ENCODE data around the gene LRRC4C.

Gene LRRC4C

DNA sequence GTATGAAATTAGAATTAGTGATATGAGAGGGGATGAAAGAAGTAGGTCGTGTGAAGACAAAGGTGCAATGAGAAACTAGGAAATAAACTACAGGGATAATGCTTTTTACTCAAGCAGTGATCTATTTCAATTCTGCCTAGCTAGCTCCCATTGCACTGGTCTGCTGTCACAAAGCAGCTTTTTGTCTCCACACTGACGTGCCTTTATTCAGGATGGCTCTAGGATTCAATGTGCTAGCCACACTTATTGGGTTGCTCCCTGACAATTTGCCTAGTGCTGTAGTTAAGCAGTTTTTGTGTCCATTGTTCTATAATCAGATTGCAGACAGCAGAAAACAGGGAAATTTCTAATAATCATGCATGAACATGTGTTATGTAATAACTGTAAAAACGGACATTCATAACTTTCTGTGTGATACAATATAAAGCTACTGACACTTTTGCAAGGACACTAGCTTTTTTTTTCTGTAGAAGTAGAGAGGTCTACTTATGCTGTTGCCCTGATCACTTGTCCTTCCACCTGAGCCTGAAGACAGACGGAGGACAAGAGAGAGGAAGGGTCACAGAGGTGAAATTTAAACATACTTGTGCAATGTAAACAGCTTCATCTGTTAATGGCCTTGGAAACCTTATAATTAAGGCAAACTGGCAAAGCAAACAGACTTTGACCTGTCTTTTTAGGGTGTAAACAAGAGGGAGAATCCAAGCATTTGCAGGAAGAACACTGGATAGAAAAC is 269.6 kb downstream of the LRRC4C start:
- no peaks in the 10 kb centered on the region for H3K27me3 ChIP-seq (ENCODE audit: insufficient read depth, low read length, poor library complexity)
- no peaks in the 10 kb centered on the region for H3K36me3 ChIP-seq (ENCODE audit: insufficient read depth, low read length)
- no peak overlapping the region for H3K4me2 ChIP-seq (ENCODE audit: insufficient read depth, low read length)
- no peaks in the 10 kb centered on the region for H4K20me1 ChIP-seq (ENCODE audit: insufficient read depth, low read length)
- H3K79me2 ChIP-seq (ENCODE audit: insufficient read depth, low read length): no peaks in the 10 kb centered on the region
- H3K27ac ChIP-seq (ENCODE audit: low read length): no peak overlapping the region
- ATAC-seq (ENCODE audit: insufficient read depth, low read depth) (no peak), DNase-seq (no peak)
- no peak for TF ChIP-seq EZH2 (IDR thresholded peaks at IDR 0.05; ENCODE audit: borderline replicate concordance, low read depth, low read length, severe bottlenecking)
- TF ChIP-seq, protein P1, sequence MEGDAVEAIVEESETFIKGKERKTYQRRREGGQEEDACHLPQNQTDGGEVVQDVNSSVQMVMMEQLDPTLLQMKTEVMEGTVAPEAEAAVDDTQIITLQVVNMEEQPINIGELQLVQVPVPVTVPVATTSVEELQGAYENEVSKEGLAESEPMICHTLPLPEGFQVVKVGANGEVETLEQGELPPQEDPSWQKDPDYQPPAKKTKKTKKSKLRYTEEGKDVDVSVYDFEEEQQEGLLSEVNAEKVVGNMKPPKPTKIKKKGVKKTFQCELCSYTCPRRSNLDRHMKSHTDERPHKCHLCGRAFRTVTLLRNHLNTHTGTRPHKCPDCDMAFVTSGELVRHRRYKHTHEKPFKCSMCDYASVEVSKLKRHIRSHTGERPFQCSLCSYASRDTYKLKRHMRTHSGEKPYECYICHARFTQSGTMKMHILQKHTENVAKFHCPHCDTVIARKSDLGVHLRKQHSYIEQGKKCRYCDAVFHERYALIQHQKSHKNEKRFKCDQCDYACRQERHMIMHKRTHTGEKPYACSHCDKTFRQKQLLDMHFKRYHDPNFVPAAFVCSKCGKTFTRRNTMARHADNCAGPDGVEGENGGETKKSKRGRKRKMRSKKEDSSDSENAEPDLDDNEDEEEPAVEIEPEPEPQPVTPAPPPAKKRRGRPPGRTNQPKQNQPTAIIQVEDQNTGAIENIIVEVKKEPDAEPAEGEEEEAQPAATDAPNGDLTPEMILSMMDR (IDR thresholded peaks at IDR 0.05; ENCODE audit: borderline replicate concordance, extremely low read depth, low read length, poor library complexity, severe bottlenecking): no peak
- no peak overlapping the region for H3K9ac ChIP-seq (ENCODE audit: low read depth, low read length)
- no peaks in the 10 kb centered on the region for H3K9me3 ChIP-seq (ENCODE audit: insufficient read depth, low read length, severe bottlenecking)
- H3K4me1 ChIP-seq (ENCODE audit: insufficient read depth, low read length): no peaks in the 10 kb centered on the region
- no peak overlapping the region for H3K4me3 ChIP-seq (ENCODE audit: low read depth in 1 of 2, low read length in 2 of 2)
- H2AFZ ChIP-seq (ENCODE audit: low read depth, low read length): no peak overlapping the region

DNA sequence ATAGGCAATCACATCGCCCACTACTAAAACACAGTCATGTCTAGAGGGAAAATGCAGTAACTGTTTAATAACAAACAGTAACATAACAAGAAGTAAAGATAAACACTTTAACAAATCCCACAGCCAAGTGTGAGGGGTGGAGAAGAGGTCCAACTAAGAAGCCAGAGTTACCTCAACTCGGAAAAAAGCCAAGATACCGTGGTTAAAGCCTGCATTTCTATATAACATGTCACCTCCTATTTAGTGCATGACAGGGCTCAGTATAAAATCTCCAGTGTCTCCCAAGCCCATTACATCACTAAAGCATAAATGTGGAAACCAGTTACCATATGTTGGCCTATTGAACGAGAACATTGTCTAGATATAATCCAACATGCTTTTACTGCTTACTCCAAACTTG is 281.7 kb downstream of the LRRC4C start:
- no peak overlapping the region for H3K27ac ChIP-seq (ENCODE audit: low read length)
- no peak overlapping the region for H3K9ac ChIP-seq (ENCODE audit: low read depth, low read length)
- H4K20me1 ChIP-seq (ENCODE audit: insufficient read depth, low read length): no peaks in the 10 kb centered on the region
- H3K4me2 ChIP-seq (ENCODE audit: insufficient read depth, low read length): no peak overlapping the region
- H3K4me1 ChIP-seq (ENCODE audit: insufficient read depth, low read length): no peaks in the 10 kb centered on the region
- no peaks in the 10 kb centered on the region for H3K79me2 ChIP-seq (ENCODE audit: insufficient read depth, low read length)
- TF ChIP-seq EZH2 (IDR thresholded peaks at IDR 0.05; ENCODE audit: borderline replicate concordance, low read depth, low read length, severe bottlenecking): no peak
- TF ChIP-seq, protein P1 (IDR thresholded peaks at IDR 0.05; ENCODE audit: borderline replicate concordance, extremely low read depth, low read length, poor library complexity, severe bottlenecking): no peak
- no peak overlapping the region for H3K4me3 ChIP-seq (ENCODE audit: low read depth in 1 of 2, low read length in 2 of 2)
- no peaks in the 10 kb centered on the region for H3K36me3 ChIP-seq (ENCODE audit: insufficient read depth, low read length)
- H2AFZ ChIP-seq (ENCODE audit: low read depth, low read length): no peak overlapping the region
- no peaks in the 10 kb centered on the region for H3K27me3 ChIP-seq (ENCODE audit: insufficient read depth, low read length, poor library complexity)
- DNase-seq: no peak
- H3K9me3 ChIP-seq (ENCODE audit: insufficient read depth, low read length, severe bottlenecking): no peaks in the 10 kb centered on the region
- ATAC-seq (ENCODE audit: insufficient read depth, low read depth): no peak

DNA sequence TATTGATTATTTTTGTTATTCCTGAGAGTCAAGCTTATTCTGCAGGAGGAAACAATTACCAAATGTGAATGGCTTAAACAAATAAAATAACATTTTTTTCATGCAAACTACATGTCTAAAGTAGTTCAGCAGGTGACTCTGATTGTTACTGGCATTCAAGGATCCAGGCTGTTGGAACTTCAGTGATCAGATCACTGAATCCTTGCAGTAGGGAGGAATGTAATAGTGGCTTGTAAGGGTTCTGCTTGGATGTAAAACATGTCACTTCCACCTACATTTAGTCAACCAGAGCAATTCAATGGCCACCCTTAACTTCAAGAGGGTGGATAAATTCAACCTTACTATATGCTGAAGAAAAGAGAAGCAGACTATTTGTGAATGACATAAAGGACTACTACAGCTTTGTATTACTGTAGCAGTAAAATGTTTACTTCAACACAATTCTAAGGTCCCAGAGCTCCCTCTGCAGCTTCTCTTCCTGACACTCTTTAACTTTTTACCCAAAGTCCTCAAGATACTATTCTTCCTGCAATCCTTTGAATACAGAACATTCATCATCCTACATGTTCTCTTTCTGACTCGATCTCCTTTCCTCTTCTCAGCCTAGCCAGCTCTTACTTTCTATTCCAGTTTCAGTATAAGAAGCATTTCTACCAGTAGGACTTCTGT is 284.0 kb downstream of the LRRC4C start:
- DNase-seq (no peak), ATAC-seq (ENCODE audit: insufficient read depth, low read depth) (no peak)
- Histone ChIP-seq H3K9ac (ENCODE audit: low read depth, low read length) (no peak overlapping the region), H3K4me1 (ENCODE audit: insufficient read depth, low read length) (no peaks in the 10 kb centered on the region), H3K36me3 (ENCODE audit: insufficient read depth, low read length) (no peaks in the 10 kb centered on the region), H3K27ac (ENCODE audit: low read length) (no peak overlapping the region), H3K79me2 (ENCODE audit: insufficient read depth, low read length) (no peaks in the 10 kb centered on the region), H4K20me1 (ENCODE audit: insufficient read depth, low read length) (no peaks in the 10 kb centered on the region), H3K9me3 (ENCODE audit: insufficient read depth, low read length, severe bottlenecking) (no peaks in the 10 kb centered on the region), H3K4me2 (ENCODE audit: insufficient read depth, low read length) (no peak overlapping the region), H2AFZ (ENCODE audit: low read depth, low read length) (no peak overlapping the region), H3K4me3 (ENCODE audit: low read depth in 1 of 2, low read length in 2 of 2) (no peak overlapping the region), H3K27me3 (ENCODE audit: insufficient read depth, low read length, poor library complexity) (no peaks in the 10 kb centered on the region)
- TF ChIP-seq, protein P1 (IDR thresholded peaks at IDR 0.05; ENCODE audit: borderline replicate concordance, extremely low read depth, low read length, poor library complexity, severe bottlenecking): no peak
- TF ChIP-seq EZH2 (IDR thresholded peaks at IDR 0.05; ENCODE audit: borderline replicate concordance, low read depth, low read length, severe bottlenecking): no peak
